ENCODE data around the gene KRTAP4-8. TPM values are rescaled to one million over a fixed set of nuclear protein-coding genes. Genes with fewer than 3 reads are reported as not detected.

Gene KRTAP4-8
- total RNA-seq, 4 donors from 2014 or later, result 27.3 TPM; not detected in 3

GRCh38 chr17:41054025-41054424 lies 43.9 kb downstream of the KRTAP4-8 start:
- intact Hi-C loops (cut with DNase I; ENCODE audit: low total_unique reads), result no loop called here
- no peak for DNase-seq (ENCODE audit: low spot score in 2 of 2)
- TF ChIP-seq POLR2A (IDR thresholded peaks at IDR 0.05), result no peak
- no peak for TF ChIP-seq CTCF (IDR thresholded peaks at IDR 0.05)
- H3K4me3 ChIP-seq (ENCODE audit: low read depth, poor library complexity, severe bottlenecking), result no peak overlapping the region
- WGBS, 2 donors, result 93 to 97% methylated on average over 4 of the region's 4 CpGs

GRCh38 chr17:41052566-41052965 lies 45.4 kb downstream of the KRTAP4-8 start:
- intact Hi-C loops (cut with DNase I; ENCODE audit: low total_unique reads), result no loop called here
- DNase-seq (ENCODE audit: low spot score in 2 of 2), result no peak
- no peak overlapping the region for H3K4me3 ChIP-seq (ENCODE audit: low read depth, poor library complexity, severe bottlenecking)
- TF ChIP-seq POLR2A (IDR thresholded peaks at IDR 0.05) (no peak), CTCF (IDR thresholded peaks at IDR 0.05) (no peak)

- WGBS, 2 donors, result 50 to 75% methylated on average over 2 of the region's 2 CpGs
- TF ChIP-seq CTCF (IDR thresholded peaks at IDR 0.05) (no peak), POLR2A (IDR thresholded peaks at IDR 0.05) (no peak)
Observed at GRCh38 chr17:41049110-41049509, 48.8 kb downstream of the KRTAP4-8 start.

GRCh38 chr17:41048441-41048840 lies 49.5 kb downstream of the KRTAP4-8 start:
- no peak for TF ChIP-seq CTCF (IDR thresholded peaks at IDR 0.05)
- TF ChIP-seq POLR2A (IDR thresholded peaks at IDR 0.05), result no peak
- WGBS, 2 donors, result 56 to 67% methylated on average over 7 of the region's 7 CpGs
- intact Hi-C loops (cut with DNase I; ENCODE audit: low total_unique reads), result no loop called here
- DNase-seq (ENCODE audit: low spot score in 2 of 2), result no peak
- no peak overlapping the region for H3K4me3 ChIP-seq (ENCODE audit: low read depth, poor library complexity, severe bottlenecking)

More at GRCh38 chr17:41049110-41049509, 48.8 kb downstream of the KRTAP4-8 start:
- no peak for DNase-seq (ENCODE audit: low spot score in 2 of 2)
- intact Hi-C loops (cut with DNase I; ENCODE audit: low total_unique reads), result no loop called here
- H3K4me3 ChIP-seq (ENCODE audit: low read depth, poor library complexity, severe bottlenecking), result no peak overlapping the region

Other genes starting within 250 kb of the KRTAP4-8 start
- gene KRT12, start 230.9 kb downstream of the KRTAP4-8 start, total RNA-seq, result not detected
- gene KRT20, start 212.9 kb downstream of the KRTAP4-8 start, total RNA-seq, result under 1 TPM in 1 of 4 donors, not detected in 3; 0.12 TPM
- 100 to 1,000 TPM; 302 to 577 (median 454) TPM for gene KRT23, start 160.5 kb downstream of the KRTAP4-8 start, total RNA-seq
- gene KRT39, start 131.2 kb downstream of the KRTAP4-8 start, total RNA-seq, result 1 to 10 TPM in 1 of 4 donors, under 1 TPM in 1, not detected in 2; 0.51 to 8.8 TPM
- gene KRT40, start 113.8 kb downstream of the KRTAP4-8 start, total RNA-seq, result 10 to 100 TPM in 1 of 4 donors, not detected in 3; 12.3 TPM
- 10 to 100 TPM in 1 of 4 donors, not detected in 3; 11.6 TPM for gene KRTAP3-3, start 104.0 kb downstream of the KRTAP4-8 start, total RNA-seq
- gene KRTAP3-2, start 98.2 kb downstream of the KRTAP4-8 start, total RNA-seq, result 10 to 100 TPM in 1 of 4 donors, not detected in 3; 84.1 TPM
- gene KRTAP3-1, start 89.0 kb downstream of the KRTAP4-8 start, total RNA-seq, result 10 to 100 TPM in 1 of 4 donors, 1 to 10 TPM in 1, not detected in 2; 4.0 to 83.2 TPM
- gene KRTAP1-5, start 70.9 kb downstream of the KRTAP4-8 start, total RNA-seq, result 100 to 1,000 TPM in 1 of 4 donors, 10 to 100 TPM in 1, under 1 TPM in 1, not detected in 1; 0.22 to 168 (median 10.9) TPM
- 1 to 10 TPM in 1 of 4 donors, not detected in 3; 4.2 TPM for gene KRTAP1-4, start 67.9 kb downstream of the KRTAP4-8 start, total RNA-seq
- gene KRTAP1-3, start 63.3 kb downstream of the KRTAP4-8 start, total RNA-seq, result 100 to 1,000 TPM in 1 of 4 donors, 1 to 10 TPM in 1, not detected in 2; 1.6 to 107 TPM
- gene KRTAP1-1, start 56.7 kb downstream of the KRTAP4-8 start, total RNA-seq, result 100 to 1,000 TPM in 1 of 4 donors, 1 to 10 TPM in 1, under 1 TPM in 1, not detected in 1; 0.32 to 195 (median 5.1) TPM
- gene KRTAP2-1, start 50.8 kb downstream of the KRTAP4-8 start, total RNA-seq, result 10 to 100 TPM in 1 of 4 donors, 1 to 10 TPM in 1, not detected in 2; 7.0 to 83.9 TPM
- 10 to 100 TPM in 1 of 4 donors, 1 to 10 TPM in 1, not detected in 2; 3.6 to 58.7 TPM for gene KRTAP2-2, start 42.9 kb downstream of the KRTAP4-8 start, total RNA-seq
- 10 to 100 TPM in 1 of 4 donors, 1 to 10 TPM in 1, not detected in 2; 3.9 to 12.8 TPM for gene KRTAP2-3, start 38.0 kb downstream of the KRTAP4-8 start, total RNA-seq
- 10 to 100 TPM in 1 of 4 donors, not detected in 3; 61.4 TPM for gene KRTAP2-4, start 32.3 kb downstream of the KRTAP4-8 start, total RNA-seq
- gene KRTAP4-7, start 14.0 kb downstream of the KRTAP4-8 start, total RNA-seq, result 10 to 100 TPM in 1 of 4 donors, 1 to 10 TPM in 1, under 1 TPM in 1, not detected in 1; 0.54 to 73.1 (median 2.4) TPM
- gene KRTAP4-16, start 4.1 kb upstream of the KRTAP4-8 start, total RNA-seq, result not detected
- 10 to 100 TPM in 1 of 4 donors, 1 to 10 TPM in 1, under 1 TPM in 1, not detected in 1; 0.44 to 73.5 (median 2.6) TPM for gene KRTAP4-9, start 7.2 kb upstream of the KRTAP4-8 start, total RNA-seq
- gene KRTAP4-11, start 20.2 kb upstream of the KRTAP4-8 start, total RNA-seq, result 10 to 100 TPM in 1 of 4 donors, under 1 TPM in 1, not detected in 2; 0.89 to 20.6 TPM
- gene KRTAP4-12, start 26.0 kb upstream of the KRTAP4-8 start, total RNA-seq, result 10 to 100 TPM in 1 of 4 donors, not detected in 3; 57.0 TPM
- 10 to 100 TPM in 1 of 4 donors, under 1 TPM in 1, not detected in 2; 0.25 to 54.3 TPM for gene KRTAP4-6, start 42.4 kb upstream of the KRTAP4-8 start, total RNA-seq
- gene KRTAP4-5, start 51.7 kb upstream of the KRTAP4-8 start, total RNA-seq, result 10 to 100 TPM in 1 of 4 donors, under 1 TPM in 1, not detected in 2; 0.34 to 14.9 TPM
- 100 to 1,000 TPM in 1 of 4 donors, under 1 TPM in 1, not detected in 2; 0.84 to 102 TPM for gene KRTAP4-4, start 62.6 kb upstream of the KRTAP4-8 start, total RNA-seq
- 10 to 100 TPM in 1 of 4 donors, 1 to 10 TPM in 1, not detected in 2; 1.2 to 54.0 TPM for gene KRTAP4-3, start 70.1 kb upstream of the KRTAP4-8 start, total RNA-seq
- 10 to 100 TPM in 1 of 4 donors, 1 to 10 TPM in 1, not detected in 2; 5.0 to 75.4 TPM for gene KRTAP4-2, start 80.1 kb upstream of the KRTAP4-8 start, total RNA-seq
- 10 to 100 TPM in 1 of 4 donors, 1 to 10 TPM in 1, not detected in 2; 2.1 to 66.2 TPM for gene KRTAP4-1, start 86.8 kb upstream of the KRTAP4-8 start, total RNA-seq
- gene KRTAP9-1, start 91.7 kb upstream of the KRTAP4-8 start, total RNA-seq, result under 1 TPM in 1 of 4 donors, not detected in 3; 0.91 TPM
- 100 to 1,000 TPM in 1 of 4 donors, 10 to 100 TPM in 1, not detected in 2; 18.1 to 183 TPM for gene KRTAP9-2, start 128.5 kb upstream of the KRTAP4-8 start, total RNA-seq
- 100 to 1,000 TPM in 1 of 4 donors, 1 to 10 TPM in 1, under 1 TPM in 1, not detected in 1; 0.27 to 218 (median 8.7) TPM for gene KRTAP9-3, start 134.3 kb upstream of the KRTAP4-8 start, total RNA-seq
- gene KRTAP9-8, start 139.9 kb upstream of the KRTAP4-8 start, total RNA-seq, result 100 to 1,000 TPM in 1 of 4 donors, under 1 TPM in 2, not detected in 1; 0.47 to 120 (median 0.97) TPM
- gene KRTAP9-4, start 151.5 kb upstream of the KRTAP4-8 start, total RNA-seq, result 100 to 1,000 TPM in 1 of 4 donors, 1 to 10 TPM in 1, under 1 TPM in 1, not detected in 1; 0.37 to 177 (median 2.1) TPM
- gene KRTAP9-9, start 157.2 kb upstream of the KRTAP4-8 start, total RNA-seq, result 10 to 100 TPM in 1 of 4 donors, 1 to 10 TPM in 1, not detected in 2; 2.1 to 94.5 TPM
- under 1 TPM in 2 of 4 donors, not detected in 2; 0.38 to 0.62 TPM for gene KRTAP9-6, start 167.2 kb upstream of the KRTAP4-8 start, total RNA-seq
- 10 to 100 TPM in 1 of 4 donors, under 1 TPM in 1, not detected in 2; 0.51 to 17.1 TPM for gene KRTAP9-7, start 177.6 kb upstream of the KRTAP4-8 start, total RNA-seq
- 1 to 10 TPM in 1 of 4 donors, not detected in 3; 2.5 TPM for gene KRTAP29-1, start 204.7 kb upstream of the KRTAP4-8 start, total RNA-seq
- 1 to 10 TPM in 1 of 4 donors, not detected in 3; 5.9 TPM for gene KRTAP16-1, start 211.2 kb upstream of the KRTAP4-8 start, total RNA-seq
- gene KRTAP17-1, start 217.6 kb upstream of the KRTAP4-8 start, total RNA-seq, result 10 to 100 TPM in 1 of 4 donors, 1 to 10 TPM in 1, not detected in 2; 1.3 to 38.6 TPM

Measured in lower leg skin (tissue), 4 donors.